ENCODE results near the gene GPM6B. TPM values are rescaled to one million over a fixed set of nuclear protein-coding genes. Genes with fewer than 3 reads are reported as not detected.

GPM6B gene
- total RNA-seq, 4 donors from 2014 or later: 44.0 to 82.4 (median 56.1) TPM

DNA sequence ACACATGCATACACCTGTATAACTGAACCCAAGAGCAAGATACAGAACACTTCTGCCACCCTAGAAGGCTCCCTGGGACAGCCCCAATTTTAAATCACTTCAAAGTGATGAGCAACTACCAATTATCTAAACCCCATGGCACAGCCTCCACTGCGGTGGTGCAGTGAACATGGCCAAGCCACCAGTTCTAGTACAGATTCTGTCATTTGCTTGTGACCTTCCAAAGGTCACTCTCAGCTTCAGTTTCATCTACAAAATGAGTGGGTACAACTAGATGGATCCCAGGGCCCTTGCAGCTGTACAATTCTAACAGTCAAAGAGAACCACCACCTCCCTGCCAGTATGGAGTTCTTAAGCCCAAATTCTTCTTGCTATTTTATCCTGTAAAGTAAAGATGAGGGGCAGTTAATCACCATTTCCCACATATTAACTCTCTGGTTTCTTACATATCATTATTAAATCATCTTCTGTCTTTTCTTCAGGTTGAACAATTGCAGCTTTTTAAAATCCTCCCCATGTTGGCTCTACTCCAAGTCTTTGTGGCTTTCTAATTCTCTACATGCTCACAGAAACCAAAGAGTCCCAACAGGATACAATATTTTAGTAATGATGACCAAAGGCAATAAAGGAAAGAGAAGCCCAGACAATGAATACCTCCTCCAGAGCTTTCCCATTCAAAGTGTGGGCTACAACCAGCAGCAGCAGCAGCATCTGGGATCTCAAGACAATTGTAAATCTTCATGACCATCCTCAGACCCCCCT lies 39.0 kb upstream of the GPM6B start:
- H3K9me3 ChIP-seq: no peaks in the 10 kb centered on the region
- TF ChIP-seq EP300 (IDR thresholded peaks at IDR 0.05) (no peak), POLR2A (IDR thresholded peaks at IDR 0.05) (no peak), POLR2AphosphoS5 (IDR thresholded peaks at IDR 0.05) (no peak)
- TF ChIP-seq, protein P1, sequence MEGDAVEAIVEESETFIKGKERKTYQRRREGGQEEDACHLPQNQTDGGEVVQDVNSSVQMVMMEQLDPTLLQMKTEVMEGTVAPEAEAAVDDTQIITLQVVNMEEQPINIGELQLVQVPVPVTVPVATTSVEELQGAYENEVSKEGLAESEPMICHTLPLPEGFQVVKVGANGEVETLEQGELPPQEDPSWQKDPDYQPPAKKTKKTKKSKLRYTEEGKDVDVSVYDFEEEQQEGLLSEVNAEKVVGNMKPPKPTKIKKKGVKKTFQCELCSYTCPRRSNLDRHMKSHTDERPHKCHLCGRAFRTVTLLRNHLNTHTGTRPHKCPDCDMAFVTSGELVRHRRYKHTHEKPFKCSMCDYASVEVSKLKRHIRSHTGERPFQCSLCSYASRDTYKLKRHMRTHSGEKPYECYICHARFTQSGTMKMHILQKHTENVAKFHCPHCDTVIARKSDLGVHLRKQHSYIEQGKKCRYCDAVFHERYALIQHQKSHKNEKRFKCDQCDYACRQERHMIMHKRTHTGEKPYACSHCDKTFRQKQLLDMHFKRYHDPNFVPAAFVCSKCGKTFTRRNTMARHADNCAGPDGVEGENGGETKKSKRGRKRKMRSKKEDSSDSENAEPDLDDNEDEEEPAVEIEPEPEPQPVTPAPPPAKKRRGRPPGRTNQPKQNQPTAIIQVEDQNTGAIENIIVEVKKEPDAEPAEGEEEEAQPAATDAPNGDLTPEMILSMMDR (IDR thresholded peaks at IDR 0.05): no peak
- H3K27me3 ChIP-seq: no peaks in the 10 kb centered on the region
- H3K4me3 ChIP-seq: no peak overlapping the region
- no peaks in the 10 kb centered on the region for H3K36me3 ChIP-seq
- no peak for ATAC-seq
- H3K4me1 ChIP-seq: no peaks in the 10 kb centered on the region
- WGBS, 2 donors (ENCODE audit: low coverage in 1 of 2): no CpG with 5 or more reads among the region's 1 CpG
- no peak overlapping the region for H3K27ac ChIP-seq

DNA sequence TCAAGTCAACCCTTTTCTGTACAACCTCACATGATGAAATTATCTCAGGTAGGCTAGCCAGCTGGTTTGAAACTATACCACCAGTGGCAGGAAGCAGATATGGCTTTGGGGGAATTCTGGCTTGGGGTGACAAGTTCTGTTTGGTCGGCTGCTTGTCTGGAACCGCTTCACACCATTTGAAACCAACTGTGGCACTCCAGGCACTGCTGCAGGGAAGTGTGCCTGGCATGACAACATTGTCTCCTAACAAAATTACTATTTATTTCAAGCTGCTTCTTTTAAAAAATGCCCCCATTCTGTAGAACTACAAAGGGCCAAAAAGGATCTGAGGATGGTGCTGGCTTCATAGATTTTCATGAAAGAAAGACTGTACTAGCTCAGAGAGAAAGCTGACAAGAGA lies 37.1 kb upstream of the GPM6B start:
- H3K36me3 ChIP-seq: no peaks in the 10 kb centered on the region
- TF ChIP-seq POLR2A (IDR thresholded peaks at IDR 0.05) (no peak), POLR2AphosphoS5 (IDR thresholded peaks at IDR 0.05) (no peak), EP300 (IDR thresholded peaks at IDR 0.05) (no peak)
- TF ChIP-seq, protein P1 (IDR thresholded peaks at IDR 0.05): no peak
- ATAC-seq: no peak
- H3K4me3 ChIP-seq: no peak overlapping the region
- H3K27me3 ChIP-seq: no peaks in the 10 kb centered on the region
- WGBS, 2 donors (ENCODE audit: low coverage in 1 of 2): 80% methylated on average over 2 of the region's 2 CpGs; no CpG with 5 or more reads in 1 of the 2 donors
- H3K9me3 ChIP-seq: no peaks in the 10 kb centered on the region
- H3K4me1 ChIP-seq: no peaks in the 10 kb centered on the region
- H3K27ac ChIP-seq: no peak overlapping the region

DNA sequence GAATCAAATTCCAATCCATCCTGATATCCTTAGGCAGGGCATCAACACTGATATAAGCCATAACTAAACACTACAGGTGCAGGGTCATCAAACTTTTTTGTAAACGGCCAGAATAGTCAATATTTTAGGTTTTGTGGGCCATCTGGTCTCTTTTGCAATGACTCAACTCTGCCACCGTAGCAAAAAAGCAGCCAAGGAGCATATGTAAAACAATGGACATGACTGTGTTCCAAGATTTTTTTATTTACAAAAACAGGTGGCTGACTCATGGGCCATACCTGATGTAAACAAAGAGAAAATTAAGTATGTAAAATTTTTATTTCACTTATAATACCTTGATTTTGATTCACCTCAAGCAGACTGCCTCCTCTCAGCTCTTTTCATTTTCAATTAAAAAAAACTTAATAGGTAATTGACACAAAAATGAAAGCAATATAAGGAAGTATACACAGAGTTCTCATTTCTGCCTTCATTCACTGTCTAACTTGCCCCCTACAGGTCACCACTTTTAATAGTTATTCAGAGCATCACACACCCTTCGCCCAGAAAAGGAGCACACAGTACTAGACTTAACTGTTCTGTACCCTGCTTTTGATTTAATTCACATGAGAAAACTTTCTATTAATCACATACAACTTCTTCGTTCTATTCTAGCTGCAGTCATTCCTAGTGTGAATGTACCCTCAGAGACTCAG lies 35.3 kb upstream of the GPM6B start:
- no peaks in the 10 kb centered on the region for H3K4me1 ChIP-seq
- 33 to 61% methylated on average over 1 to 3 of the region's 4 CpGs for WGBS, 2 donors (ENCODE audit: low coverage in 1 of 2)
- no peaks in the 10 kb centered on the region for H3K27me3 ChIP-seq
- no peak overlapping the region for H3K4me3 ChIP-seq
- TF ChIP-seq POLR2AphosphoS5 (IDR thresholded peaks at IDR 0.05): no peak
- TF ChIP-seq, protein P1 (IDR thresholded peaks at IDR 0.05): no peak
- TF ChIP-seq POLR2A (IDR thresholded peaks at IDR 0.05): no peak
- TF ChIP-seq EP300 (IDR thresholded peaks at IDR 0.05): no peak
- H3K27ac ChIP-seq: no peak overlapping the region
- no peak for ATAC-seq
- no peaks in the 10 kb centered on the region for H3K36me3 ChIP-seq
- H3K9me3 ChIP-seq: no peaks in the 10 kb centered on the region

DNA sequence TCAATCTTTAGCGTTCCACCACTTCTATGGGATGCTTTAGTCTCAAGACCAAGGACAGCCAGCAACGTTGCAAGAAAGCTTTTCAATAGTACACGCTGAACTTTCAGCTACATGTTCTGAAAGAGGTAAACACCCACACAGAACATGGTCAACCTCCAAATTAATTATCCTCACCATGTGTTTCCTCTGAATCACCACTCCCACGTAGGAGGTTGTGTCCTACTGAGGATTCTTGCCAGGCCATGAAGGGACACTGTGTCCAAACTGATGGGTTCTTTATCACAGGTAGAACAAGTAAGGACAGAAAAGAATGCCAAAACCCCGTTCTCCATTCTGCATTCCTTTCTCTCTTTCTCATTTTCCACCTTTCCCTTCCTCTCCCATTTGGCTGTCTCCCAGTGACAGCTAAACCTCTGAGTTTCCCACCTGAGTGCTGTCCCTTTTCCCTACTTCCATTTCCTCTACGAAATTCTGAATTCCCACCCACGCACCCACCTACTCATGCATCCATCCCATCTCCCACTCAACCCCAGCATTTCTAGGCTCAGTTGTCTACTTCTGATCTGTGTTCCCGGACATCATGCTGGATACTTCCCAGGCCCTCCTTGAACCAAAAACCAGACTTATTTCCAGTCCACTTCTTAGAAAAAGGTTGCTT lies 29.0 kb upstream of the GPM6B start:
- Histone ChIP-seq H3K27ac (no peak overlapping the region), H3K4me1 (no peaks in the 10 kb centered on the region), H3K4me3 (no peak overlapping the region), H3K36me3 (no peaks in the 10 kb centered on the region), H3K27me3 (no peaks in the 10 kb centered on the region), H3K9me3 (no peaks in the 10 kb centered on the region)
- TF ChIP-seq, protein P1 (IDR thresholded peaks at IDR 0.05): no peak
- TF ChIP-seq POLR2AphosphoS5 (IDR thresholded peaks at IDR 0.05): no peak
- WGBS, 2 donors (ENCODE audit: low coverage in 1 of 2): 78 to 81% methylated on average over 7 to 8 of the region's 8 CpGs
- ATAC-seq: no peak

Measured in gastroesophageal sphincter (tissue), 4 donors.